K562 (cell line): ENCODE results near the gene NFS1. TPM values are rescaled to one million over a fixed set of nuclear protein-coding genes. Genes with fewer than 3 reads are reported as not detected.
A peak's percentile ranks its signal among the peaks of the same experiment; 100 is the strongest.

Source experiments
- BRF2 ChIP-seq: IDR thresholded peaks from 3 replicates; pipeline ENCODE4 v1.6.1; 2011; ENCODE audit warnings: borderline replicate concordance, mild to moderate bottlenecking; ENCODE audit not compliant: insufficient read length, insufficient read depth
- ELK1 ChIP-seq: sonication (generic); formaldehyde crosslinking; IDR thresholded peaks from 2 replicates; pipeline ENCODE4 v1.8.1; 2022; ENCODE audit warnings: missing genetic modification reagents
- MAX ChIP-seq: sonication (generic); formaldehyde crosslinking; IDR thresholded peaks from 2 replicates; pipeline ENCODE4 v1.9.0; 2022; ENCODE audit warnings: mild to moderate bottlenecking, missing genetic modification reagents
- MEF2D ChIP-seq: conservative IDR thresholded peaks from 2 replicates; pipeline ENCODE4 v1.6.1; 2016; ENCODE audit warnings: low read depth, missing genetic modification characterization, missing compliant biosample characterization
- RBM39 ChIP-seq: fragments of 200-400 bp; formaldehyde crosslinking; optimal IDR thresholded peaks from 2 replicates; pipeline ENCODE3; 2018; ENCODE audit warnings: low read depth, low read length
- SIRT6 ChIP-seq: IDR thresholded peaks from one replicate; pipeline ENCODE4 v1.6.1; 2012; ENCODE audit warnings: low read depth, mild to moderate bottlenecking, control low read depth, inconsistent platforms, low read length, moderate library complexity
- SMAD1 ChIP-seq: fragments of 150-350 bp; IDR thresholded peaks from 2 replicates; pipeline ENCODE4 v1.6.1; 2014; ENCODE audit warnings: low read length, low read depth; ENCODE audit not compliant: partially characterized antibody
- TFAP4 ChIP-seq: sonication (generic); formaldehyde crosslinking; IDR thresholded peaks from 2 replicates; pipeline ENCODE4 v1.8.0; 2022; ENCODE audit warnings: missing genetic modification reagents, mild to moderate bottlenecking, moderate library complexity, borderline replicate concordance
- ZBTB40 ChIP-seq, 2 experiments: fragments of 450-650 bp in 1 of 2; sonication (generic) in 1 of 2; formaldehyde crosslinking in 1 of 2; IDR thresholded peaks; 2 replicates each; pipeline versions ENCODE4 v1.7.1 to v1.9.0; 2016 to 2022; ENCODE audit warnings: inconsistent platforms in 1 of 2, mild to moderate bottlenecking in 1 of 2, missing genetic modification reagents in 1 of 2
- ZBTB9 ChIP-seq: fragments of 450-650 bp; formaldehyde crosslinking; IDR thresholded peaks from 2 replicates; pipeline ENCODE4 v1.4.0; 2020; ENCODE audit warnings: mild to moderate bottlenecking, moderate library complexity
- ZNF445 ChIP-seq: fragments of 250-450 bp; sonication (Bioruptor Pico); IDR thresholded peaks from 2 replicates; pipeline ENCODE4 v1.4.0; 2020; ENCODE audit warnings: low read depth, mild to moderate bottlenecking, moderate library complexity
- polyA plus RNA-seq, 8 experiments: library from polyadenylated mRNA; depleted of rRNA in 4 of 8; stranded (reverse) in 5 of 8; unstranded in 3 of 8; fragments of >200 nt; fragmentation: Nextera tagmentation in 2 of 8; fragmentation: Illumina TruSeq in 1 of 8; extraction: Ambion mirVana in 2 of 8; extraction: Trizol in 1 of 8; gene quantifications; 2 replicates each; pipeline versions ENCODE4 v1.2.1 to v1.2.3, GENCODE V29; 2011 to 2014; ENCODE audit warnings: inconsistent platforms in 1 of 8, missing spikeins in 1 of 8
- total RNA-seq, 7 experiments: library from RNA; depleted of rRNA in 6 of 7; stranded (reverse); fragments of >200 nt in 6 of 7; fragmentation: Illumina TruSeq in 2 of 7; extraction: Trizol in 2 of 7; gene quantifications; 2 replicates each; pipeline versions ENCODE4 v1.2.1 to v1.2.3, GENCODE V29; 2011 to 2021; ENCODE audit warnings: low replicate concordance in 1 of 7

NFS1 gene
- total and polyA plus RNA-seq, 9 of the 15 experiments (the other 6 are each of a cell fraction or from before 2014, with no cell fraction given), result 11.5 to 84.8 (median 47.1) TPM

- no peak for TF ChIP-seq SIRT6
- TF ChIP-seq ELK1, result no peak
- TF ChIP-seq MAX (CRISPR knock-in tag), result peak; percentile 79
- no peak for TF ChIP-seq RBM39
- peak; percentile 37; the same call in 1 of the 2 replicates for TF ChIP-seq MEF2D (tag)
- peak; percentile 94 for TF ChIP-seq SMAD1
- TF ChIP-seq ZBTB9 (CRISPR knock-in tag), result no peak
- peak; percentile 96 for TF ChIP-seq TFAP4 (CRISPR knock-in tag)
- no peak for TF ChIP-seq BRF2
- TF ChIP-seq ZNF445, result no peak
- peak; percentile 60 for TF ChIP-seq ZBTB40 (IDR thresholded peaks at IDR 0.05)
- no peak for TF ChIP-seq ZBTB40 (CRISPR knock-in tag; IDR thresholded peaks at IDR 0.05)
Observed at GRCh38 chr20:35741892-35742740, 43.0 kb upstream of the NFS1 start, which contains the start of gene RBM39 (continued).
